Ovary (tissue), 9 donors: Measurements from ENCODE around the gene MUSK. TPM values are rescaled to one million over a fixed set of nuclear protein-coding genes. Genes with fewer than 3 reads are reported as not detected.

Experiments
- DNase-seq, 5 donors: peaks; one replicate each; pipeline ENCODE4 v3.0.0-alpha.2; 2019 to 2020
- H3K27ac ChIP-seq, 2 donors: fragments of 200-600 bp; one replicate each; pipeline versions ENCODE4 v1.5.1 to v1.8.0; 2019 to 2022
- H3K27me3 ChIP-seq: fragments of 200-600 bp; one replicate; pipeline ENCODE4 v1.8.0; 2022
- H3K36me3 ChIP-seq: fragments of 200-600 bp; sonication (generic); one replicate; pipeline ENCODE4 v1.5.1; 2019
- H3K4me1 ChIP-seq: one replicate; pipeline ENCODE4 v1.8.1; 2013; ENCODE audit warnings: mild to moderate bottlenecking, moderate library complexity; ENCODE audit not compliant: insufficient read depth
- H3K4me3 ChIP-seq: fragments of 200-600 bp; sonication (generic); one replicate; pipeline ENCODE4 v1.5.1; 2017
- H3K9me3 ChIP-seq, 2 donors: fragments of 200-600 bp in 1 of 2; sonication (generic) in 1 of 2; one replicate each; pipeline versions ENCODE4 v1.5.1 to v1.8.1; 2013 to 2019; ENCODE audit warnings: mild to moderate bottlenecking in 1 of 2, moderate library complexity in 1 of 2
- EP300 ChIP-seq: sonication (generic); formaldehyde crosslinking; IDR thresholded peaks from one replicate; pipeline ENCODE4 v1.6.1; 2017; ENCODE audit warnings: antibody characterized with exemption
- POLR2A ChIP-seq: fragments of 450-650 bp; IDR thresholded peaks from one replicate; pipeline ENCODE4 v1.6.1; 2017; ENCODE audit warnings: antibody characterized with exemption, mild to moderate bottlenecking, moderate library complexity
- WGBS, 3 donors: extraction: QIAGEN DNeasy Blood & Tissue Kit in 1 of 3; methylation state at CpG; one replicate each; pipeline versions ENCODE4 v1.1.5 to v1.1.7; 2013 to 2017; 5-methylcytosine and 5-hydroxymethylcytosine counted together
- intact Hi-C, 4 donors: fragments of 100-400 bp; cut with DNase I; formaldehyde crosslinking; loops; one replicate each; pipeline versions ENCODE4 v1.11.0 to v1.15.1; 2022 to 2023
- polyA plus RNA-seq, 2 donors: library from polyadenylated mRNA; stranded (reverse); fragments of 200-250 nt in 1 of 2; fragments of 350-450 nt in 1 of 2; fragmentation: Illumina TruSeq in 1 of 2; extraction: RNeasy Lipid Tissue Mini Kit (QIAGEN cat#74804) in 1 of 2; gene quantifications; one replicate each; pipeline ENCODE4 v1.2.3, GENCODE V29; 2013 to 2014
- total RNA-seq, 7 donors: library from RNA; depleted of rRNA in 2 of 7; stranded (reverse); fragments of >200 nt in 2 of 7; fragmentation: NEBNext Ultra II Directional in 3 of 7; extraction: Animal tissue kit (Norgen Biotek cat#: 25700) in 3 of 7; gene quantifications; one replicate each; pipeline versions ENCODE4 v1.1.0 to v1.2.4, GENCODE V29; 2016 to 2023
- TF ChIP-seq, protein P1 (sequence below), 3 donors: fragments of 450-650 bp in 2 of 3; fragments of 200-600 bp in 1 of 3; IDR thresholded peaks; one replicate each; pipeline versions ENCODE4 v1.5.1 to v1.8.0; 2016 to 2022; ENCODE audit warnings: antibody characterized with exemption in 3 of 3, mild to moderate bottlenecking in 1 of 3
- donor health status: DM: no; HTN: no; CAD: no; lungs with moderate emphysema.
- donor health status: DM: no; HTN: no; CAD: no.
- donor health status: Bipolar disorder and iron deficiency.
- donor health status: DM: yes; HTN: yes; CAD: no.
- donor health status: DM: no; HTN: no; CAD: no.
- donor health status: DM: yes; HTN: yes; CAD: no.

Gene MUSK
- total and polyA plus RNA-seq, 9 donors = 0.10 to 0.91 (median 0.17) TPM; not detected in 1

DNA sequence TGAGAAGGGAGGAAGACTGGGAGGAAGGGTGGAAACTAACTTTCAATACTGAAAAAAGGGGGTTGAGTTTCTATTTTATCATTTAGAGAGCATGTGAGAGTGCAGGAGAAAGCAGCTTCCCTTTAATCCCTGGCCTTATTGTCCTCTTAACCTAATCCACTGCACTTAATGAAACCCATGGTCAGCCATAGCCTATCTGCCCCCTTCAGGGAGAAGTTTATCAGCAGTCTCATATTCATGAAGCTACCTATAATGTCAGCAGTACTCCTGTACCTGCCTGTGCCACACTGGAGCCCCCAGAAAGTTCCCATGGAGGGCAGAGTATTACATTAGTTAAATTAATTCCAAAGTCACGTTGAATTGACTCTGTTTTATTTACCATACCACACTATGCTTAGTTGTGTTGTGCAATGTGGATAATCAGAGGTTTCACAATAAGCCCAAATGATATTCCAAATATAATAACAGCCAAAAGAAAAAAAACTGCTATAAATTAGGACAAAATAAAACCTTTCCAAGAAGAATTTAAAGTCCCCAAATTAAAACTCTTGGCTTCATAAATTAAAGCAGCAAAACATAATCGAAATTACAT, 62.9 kb downstream of the MUSK start:
- Histone ChIP-seq H3K36me3 (no peaks in the 10 kb centered on the region), H3K27ac (no peak overlapping the region), H3K27me3 (no peaks in the 10 kb centered on the region), H3K4me1 (no peaks in the 10 kb centered on the region), H3K4me3 (no peak overlapping the region), H3K9me3 (no peaks in the 10 kb centered on the region)
- DNase-seq = no peak
- intact Hi-C loops = no loop called here
- TF ChIP-seq EP300 (no peak), POLR2A (no peak)
- TF ChIP-seq, protein P1, sequence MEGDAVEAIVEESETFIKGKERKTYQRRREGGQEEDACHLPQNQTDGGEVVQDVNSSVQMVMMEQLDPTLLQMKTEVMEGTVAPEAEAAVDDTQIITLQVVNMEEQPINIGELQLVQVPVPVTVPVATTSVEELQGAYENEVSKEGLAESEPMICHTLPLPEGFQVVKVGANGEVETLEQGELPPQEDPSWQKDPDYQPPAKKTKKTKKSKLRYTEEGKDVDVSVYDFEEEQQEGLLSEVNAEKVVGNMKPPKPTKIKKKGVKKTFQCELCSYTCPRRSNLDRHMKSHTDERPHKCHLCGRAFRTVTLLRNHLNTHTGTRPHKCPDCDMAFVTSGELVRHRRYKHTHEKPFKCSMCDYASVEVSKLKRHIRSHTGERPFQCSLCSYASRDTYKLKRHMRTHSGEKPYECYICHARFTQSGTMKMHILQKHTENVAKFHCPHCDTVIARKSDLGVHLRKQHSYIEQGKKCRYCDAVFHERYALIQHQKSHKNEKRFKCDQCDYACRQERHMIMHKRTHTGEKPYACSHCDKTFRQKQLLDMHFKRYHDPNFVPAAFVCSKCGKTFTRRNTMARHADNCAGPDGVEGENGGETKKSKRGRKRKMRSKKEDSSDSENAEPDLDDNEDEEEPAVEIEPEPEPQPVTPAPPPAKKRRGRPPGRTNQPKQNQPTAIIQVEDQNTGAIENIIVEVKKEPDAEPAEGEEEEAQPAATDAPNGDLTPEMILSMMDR (IDR thresholded peaks at IDR 0.05) = no peak
- 33 to 43% (median 33%) methylated on average over 2 of the region's 2 CpGs for WGBS, 3 donors

DNA sequence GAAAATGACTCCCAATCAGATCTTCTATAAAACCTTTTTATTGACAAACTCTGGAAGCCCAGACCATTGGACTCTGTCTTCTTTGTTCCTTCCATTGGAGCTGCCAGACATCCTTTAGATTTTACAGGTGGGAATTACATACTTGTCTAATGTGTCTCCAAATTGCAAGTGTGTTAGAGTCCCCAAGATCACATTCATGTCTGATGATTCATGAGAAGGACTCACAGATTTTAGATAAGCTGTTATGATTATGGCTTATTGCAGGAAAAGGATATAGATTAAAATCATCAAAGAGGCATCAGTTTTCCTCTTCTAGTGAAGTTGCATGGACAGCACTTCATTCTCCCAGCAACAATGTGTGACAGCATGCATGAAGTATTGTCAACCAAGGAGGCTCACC, 70.4 kb downstream of the MUSK start:
- intact Hi-C loops = no loop called here
- Histone ChIP-seq H3K9me3 (no peaks in the 10 kb centered on the region), H3K27me3 (no peaks in the 10 kb centered on the region), H3K4me3 (no peak overlapping the region), H3K4me1 (peaks cover 2% of the 10 kb centered on the region), H3K36me3 (no peaks in the 10 kb centered on the region), H3K27ac (no peak overlapping the region)
- DNase-seq = no peak
- TF ChIP-seq, protein P1 (IDR thresholded peaks at IDR 0.05) = no peak
- TF ChIP-seq POLR2A = no peak
- no peak for TF ChIP-seq EP300

DNA sequence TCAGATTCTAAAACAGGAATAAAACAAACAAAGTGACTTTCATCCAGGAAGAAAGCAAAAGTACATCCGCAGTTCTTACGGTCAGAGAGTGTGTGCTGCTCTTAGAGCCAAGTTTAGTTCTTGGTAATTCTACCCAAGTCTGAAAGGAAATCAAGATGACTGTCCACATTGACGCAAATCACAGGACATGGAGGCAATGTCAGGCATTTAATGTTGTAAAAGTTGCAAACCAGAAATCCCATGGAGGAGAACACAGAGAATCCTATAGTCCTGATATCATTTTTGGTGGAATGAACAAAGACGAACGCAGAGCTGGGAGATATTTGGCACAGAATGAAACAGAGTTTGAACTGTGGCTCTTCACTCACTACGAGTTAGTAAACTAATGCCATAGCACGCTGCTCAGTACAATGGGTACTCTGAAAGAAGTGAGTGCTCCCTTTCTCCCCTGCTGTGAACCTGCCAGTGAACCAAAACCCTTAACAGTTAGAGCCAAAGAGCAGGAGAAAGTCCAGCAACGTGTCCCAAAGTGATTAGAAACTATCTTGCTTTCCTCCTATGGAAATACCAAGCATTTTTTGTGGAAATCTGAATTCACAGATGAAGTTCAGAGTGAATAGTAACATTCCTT, 74.3 kb downstream of the MUSK start:
- TF ChIP-seq, protein P1 (IDR thresholded peaks at IDR 0.05) = no peak
- TF ChIP-seq POLR2A (no peak), EP300 (peak; percentile 12)
- Histone ChIP-seq H3K9me3 (no peaks in the 10 kb centered on the region), H3K27ac (peak overlapping the region in 1 of 2 donors; percentile 56), H3K4me3 (no peak overlapping the region), H3K27me3 (no peaks in the 10 kb centered on the region), H3K36me3 (no peaks in the 10 kb centered on the region), H3K4me1 (peaks cover 8% of the 10 kb centered on the region)
- DNase-seq = peak in 3 of 5 donors; percentile 13 to 24 (median 14)
- intact Hi-C loops = no loop called here
- 2 to 5% (median 5%) methylated on average over 8 of the region's 8 CpGs for WGBS, 3 donors

DNA sequence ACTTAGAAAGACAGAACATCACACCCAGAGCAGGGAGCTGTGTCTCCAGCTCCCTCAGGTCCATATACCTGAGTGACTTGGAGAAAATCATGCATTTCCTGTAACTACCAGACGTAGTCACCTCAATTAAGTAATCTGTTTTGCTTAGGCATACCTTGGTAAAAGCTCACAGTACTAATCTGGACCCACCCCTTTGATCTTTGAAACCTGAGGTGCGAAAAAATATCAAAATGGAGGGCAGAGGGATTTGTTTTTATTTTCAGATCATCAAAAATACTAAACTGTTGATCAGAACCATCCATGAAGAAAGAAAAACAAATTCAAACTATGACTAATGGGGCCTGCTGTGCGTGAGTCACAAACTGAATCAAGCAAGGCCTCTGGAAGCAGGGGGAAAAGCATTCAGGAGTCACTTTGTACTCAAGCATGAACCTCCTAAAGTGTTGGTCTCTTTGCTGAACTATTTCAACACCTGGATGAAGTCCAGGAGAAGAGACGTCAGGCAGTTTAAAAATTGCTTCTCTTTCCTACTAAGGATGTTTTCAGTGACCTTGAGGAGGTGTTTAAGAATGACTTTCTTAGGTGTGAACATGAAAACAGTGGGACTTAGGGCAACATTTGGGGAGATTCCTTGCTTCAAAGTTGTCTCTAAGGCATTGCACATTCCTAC, 76.3 kb downstream of the MUSK start:
- Histone ChIP-seq H3K27ac (peak overlapping the region; percentile 9 to 84), H3K27me3 (no peaks in the 10 kb centered on the region), H3K4me3 (no peak overlapping the region), H3K4me1 (peaks cover 8% of the 10 kb centered on the region), H3K36me3 (no peaks in the 10 kb centered on the region), H3K9me3 (no peaks in the 10 kb centered on the region)
- peak in 4 of 5 donors; percentile 27 to 70 (median 44) for DNase-seq
- TF ChIP-seq EP300 (no peak), POLR2A (no peak)
- TF ChIP-seq, protein P1 (IDR thresholded peaks at IDR 0.05) = no peak
- intact Hi-C loops = no loop called here
- 34 to 42% (median 40%) methylated on average over 4 of the region's 4 CpGs for WGBS, 3 donors
